Measurements from ENCODE around the gene SIRT3.

SIRT3 gene

GRCh38 chr11:252666-253065 lies 16.5 kb upstream of the SIRT3 start:
- no peak for DNase-seq (ENCODE audit: low read depth)
- TF ChIP-seq, protein P1, sequence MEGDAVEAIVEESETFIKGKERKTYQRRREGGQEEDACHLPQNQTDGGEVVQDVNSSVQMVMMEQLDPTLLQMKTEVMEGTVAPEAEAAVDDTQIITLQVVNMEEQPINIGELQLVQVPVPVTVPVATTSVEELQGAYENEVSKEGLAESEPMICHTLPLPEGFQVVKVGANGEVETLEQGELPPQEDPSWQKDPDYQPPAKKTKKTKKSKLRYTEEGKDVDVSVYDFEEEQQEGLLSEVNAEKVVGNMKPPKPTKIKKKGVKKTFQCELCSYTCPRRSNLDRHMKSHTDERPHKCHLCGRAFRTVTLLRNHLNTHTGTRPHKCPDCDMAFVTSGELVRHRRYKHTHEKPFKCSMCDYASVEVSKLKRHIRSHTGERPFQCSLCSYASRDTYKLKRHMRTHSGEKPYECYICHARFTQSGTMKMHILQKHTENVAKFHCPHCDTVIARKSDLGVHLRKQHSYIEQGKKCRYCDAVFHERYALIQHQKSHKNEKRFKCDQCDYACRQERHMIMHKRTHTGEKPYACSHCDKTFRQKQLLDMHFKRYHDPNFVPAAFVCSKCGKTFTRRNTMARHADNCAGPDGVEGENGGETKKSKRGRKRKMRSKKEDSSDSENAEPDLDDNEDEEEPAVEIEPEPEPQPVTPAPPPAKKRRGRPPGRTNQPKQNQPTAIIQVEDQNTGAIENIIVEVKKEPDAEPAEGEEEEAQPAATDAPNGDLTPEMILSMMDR (conservative IDR thresholded peaks at IDR 0.05; ENCODE audit: low read depth, low read length) = no peak
- no peak overlapping the region for H3K4me3 ChIP-seq (ENCODE audit: low read depth, low read length)

GRCh38 chr11:251550-251949 lies 15.4 kb upstream of the SIRT3 start:
- TF ChIP-seq, protein P1 (conservative IDR thresholded peaks at IDR 0.05; ENCODE audit: low read depth, low read length) = peak; percentile 23
- DNase-seq (ENCODE audit: low read depth) = peak; percentile 12
- no peak overlapping the region for H3K4me3 ChIP-seq (ENCODE audit: low read depth, low read length)

DNA sequence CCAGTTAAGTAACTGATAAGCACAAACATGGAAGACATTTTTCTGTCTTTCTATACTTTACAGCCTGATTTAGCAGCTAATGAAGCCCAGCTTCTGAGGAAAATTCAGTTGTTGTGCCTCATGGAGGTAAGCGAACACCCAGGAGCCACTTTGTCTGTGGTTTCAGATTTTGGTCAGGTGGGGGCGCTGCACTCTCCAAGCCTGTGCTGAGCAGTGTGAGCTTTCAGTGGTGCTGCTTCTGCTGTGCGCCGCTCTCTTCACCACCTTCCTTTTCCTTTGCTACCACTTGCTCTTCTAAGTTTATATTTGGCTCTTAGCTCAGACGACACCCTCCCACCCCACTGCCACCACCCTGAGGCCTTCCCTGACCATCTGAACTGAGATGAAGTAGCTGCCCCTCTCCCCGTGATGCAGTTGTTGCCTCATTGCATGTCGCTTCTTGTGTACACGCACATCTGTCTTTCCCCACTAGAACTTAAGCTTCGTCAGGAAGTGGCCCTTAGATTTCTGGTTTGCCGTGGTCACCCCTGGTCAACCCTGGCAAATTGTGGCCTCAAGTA lies 14.7 kb upstream of the SIRT3 start:
- TF ChIP-seq, protein P1 (conservative IDR thresholded peaks at IDR 0.05; ENCODE audit: low read depth, low read length) = peak; percentile 83
- H3K4me3 ChIP-seq (ENCODE audit: low read depth, low read length) = no peak overlapping the region
- peak; percentile 78 for DNase-seq (ENCODE audit: low read depth)

DNA sequence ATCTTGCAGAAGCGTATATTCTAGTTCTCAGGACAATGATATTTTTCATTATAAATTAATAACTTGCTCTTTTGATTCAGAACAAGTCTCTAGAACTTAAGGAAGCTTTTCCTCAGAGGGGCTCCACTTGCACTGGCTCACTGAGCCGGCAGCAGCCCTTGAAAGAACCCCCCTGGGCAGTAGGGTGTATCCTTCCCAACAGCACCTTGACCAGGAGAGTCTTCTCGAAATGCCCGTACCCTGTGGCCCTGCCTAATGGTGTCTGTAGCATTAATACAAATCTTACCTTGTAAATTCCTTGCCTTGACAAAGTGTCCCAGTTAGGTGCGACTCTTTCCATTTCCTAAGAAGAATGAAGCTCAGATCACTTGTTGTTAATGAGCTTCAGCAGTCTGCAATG lies 14.1 kb upstream of the SIRT3 start:
- TF ChIP-seq, protein P1 (conservative IDR thresholded peaks at IDR 0.05; ENCODE audit: low read depth, low read length) = no peak
- no peak for DNase-seq (ENCODE audit: low read depth)
- H3K4me3 ChIP-seq (ENCODE audit: low read depth, low read length) = no peak overlapping the region

GRCh38 chr11:249062-249461 lies 12.9 kb upstream of the SIRT3 start:
- TF ChIP-seq, protein P1 (conservative IDR thresholded peaks at IDR 0.05; ENCODE audit: low read depth, low read length) = no peak
- no peak overlapping the region for H3K4me3 ChIP-seq (ENCODE audit: low read depth, low read length)
- DNase-seq (ENCODE audit: low read depth) = no peak

DNA sequence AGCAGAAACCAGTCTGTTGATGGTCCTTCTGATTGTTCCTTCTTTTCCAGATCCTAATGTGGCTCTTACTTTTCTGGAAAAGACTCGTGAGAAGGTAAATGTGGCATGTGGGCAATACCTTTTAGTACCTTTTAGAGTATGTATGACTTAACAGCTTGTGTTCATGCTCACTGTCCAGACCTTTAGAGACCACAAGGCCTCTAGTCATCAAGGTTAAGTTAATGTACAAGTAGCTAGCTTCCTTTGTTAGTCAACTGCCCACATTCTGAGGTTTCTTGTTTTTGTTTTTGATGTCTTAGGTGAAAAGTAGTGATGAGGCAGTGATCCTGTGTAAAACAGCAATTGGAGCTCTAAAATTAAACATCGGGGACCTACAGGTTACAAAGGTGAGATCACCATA lies 8.2 kb upstream of the SIRT3 start:
- TF ChIP-seq, protein P1 (conservative IDR thresholded peaks at IDR 0.05; ENCODE audit: low read depth, low read length) = no peak
- no peak for DNase-seq (ENCODE audit: low read depth)
- no peak overlapping the region for H3K4me3 ChIP-seq (ENCODE audit: low read depth, low read length)

DNA sequence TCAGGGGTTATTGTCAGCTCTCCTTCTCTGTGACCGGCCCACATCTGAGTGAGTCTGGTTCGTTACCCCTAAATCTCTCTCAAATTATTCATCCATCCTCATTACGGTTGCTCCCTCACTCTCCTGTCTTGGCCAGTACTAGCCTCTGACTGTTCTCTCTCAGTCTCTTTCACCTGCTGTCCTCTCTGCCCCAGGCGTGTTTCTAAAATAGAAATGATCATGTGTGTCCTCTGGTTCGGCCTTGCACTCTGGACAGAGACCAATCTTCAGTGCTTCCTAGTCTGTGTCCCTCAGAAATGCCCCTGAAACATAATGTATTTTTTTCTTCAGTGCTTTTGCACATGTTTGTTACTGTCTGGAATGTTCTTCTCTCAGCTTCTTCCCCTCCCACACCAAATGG lies 5.5 kb upstream of the SIRT3 start:
- no peak overlapping the region for H3K4me3 ChIP-seq (ENCODE audit: low read depth, low read length)
- TF ChIP-seq, protein P1 (conservative IDR thresholded peaks at IDR 0.05; ENCODE audit: low read depth, low read length) = no peak
- DNase-seq (ENCODE audit: low read depth) = no peak
